ENCODE data around the gene PCDH9. TPM values are rescaled to one million over a fixed set of nuclear protein-coding genes. Genes with fewer than 3 reads are reported as not detected.

Gene PCDH9
- total RNA-seq, 1 donor from 2014 or later = 0.21 TPM

- no peaks in the 10 kb centered on the region for H3K9me3 Mint-ChIP-seq
- no peaks in the 10 kb centered on the region for H3K36me3 Mint-ChIP-seq (ENCODE audit: low read depth)
- H3K4me1 Mint-ChIP-seq (ENCODE audit: low read depth) = no peaks in the 10 kb centered on the region
- H3K4me3 Mint-ChIP-seq = no peak overlapping the region
- no peak for DNase-seq (ENCODE audit: low spot score)
- H3K27me3 Mint-ChIP-seq (ENCODE audit: insufficient read depth) = no peaks in the 10 kb centered on the region
- H3K27ac Mint-ChIP-seq = no peak overlapping the region
- intact Hi-C loops (cut with micrococcal nuclease) = no loop called here
Measured at GRCh38 chr13:66858163-66858562, 372.0 kb downstream of the PCDH9 start.

GRCh38 chr13:66855131-66855530 is 375.0 kb downstream of the PCDH9 start:
- Mint-ChIP-seq H3K27me3 (ENCODE audit: insufficient read depth) (no peaks in the 10 kb centered on the region), H3K36me3 (ENCODE audit: low read depth) (no peaks in the 10 kb centered on the region), H3K27ac (no peak overlapping the region), H3K9me3 (no peaks in the 10 kb centered on the region), H3K4me3 (no peak overlapping the region), H3K4me1 (ENCODE audit: low read depth) (no peaks in the 10 kb centered on the region)
- DNase-seq (ENCODE audit: low spot score) = no peak
- intact Hi-C loops (cut with micrococcal nuclease) = no loop called here

- Mint-ChIP-seq H3K36me3 (ENCODE audit: low read depth) (no peaks in the 10 kb centered on the region), H3K4me3 (no peak overlapping the region), H3K4me1 (ENCODE audit: low read depth) (no peaks in the 10 kb centered on the region), H3K27ac (no peak overlapping the region), H3K9me3 (no peaks in the 10 kb centered on the region), H3K27me3 (ENCODE audit: insufficient read depth) (no peaks in the 10 kb centered on the region)
- no peak for DNase-seq (ENCODE audit: low spot score)
- intact Hi-C loops (cut with micrococcal nuclease) = no loop called here
Measured at GRCh38 chr13:66853564-66853963, 376.6 kb downstream of the PCDH9 start.

- no peak for DNase-seq (ENCODE audit: low spot score)
- intact Hi-C loops (cut with micrococcal nuclease) = no loop called here
- no peaks in the 10 kb centered on the region for H3K9me3 Mint-ChIP-seq
- no peaks in the 10 kb centered on the region for H3K27me3 Mint-ChIP-seq (ENCODE audit: insufficient read depth)
- H3K4me3 Mint-ChIP-seq = no peak overlapping the region
- no peak overlapping the region for H3K27ac Mint-ChIP-seq
- no peaks in the 10 kb centered on the region for H3K36me3 Mint-ChIP-seq (ENCODE audit: low read depth)
- no peaks in the 10 kb centered on the region for H3K4me1 Mint-ChIP-seq (ENCODE audit: low read depth)
Measured at GRCh38 chr13:66849706-66850105, 380.4 kb downstream of the PCDH9 start.

- no peaks in the 10 kb centered on the region for H3K27me3 Mint-ChIP-seq (ENCODE audit: insufficient read depth)
- H3K36me3 Mint-ChIP-seq (ENCODE audit: low read depth) = no peaks in the 10 kb centered on the region
- no peak overlapping the region for H3K27ac Mint-ChIP-seq
- H3K4me3 Mint-ChIP-seq = no peak overlapping the region
- no peak for DNase-seq (ENCODE audit: low spot score)
- intact Hi-C loops (cut with micrococcal nuclease) = no loop called here
- H3K4me1 Mint-ChIP-seq (ENCODE audit: low read depth) = no peaks in the 10 kb centered on the region
- no peaks in the 10 kb centered on the region for H3K9me3 Mint-ChIP-seq
Measured at GRCh38 chr13:66847541-66847940, 382.6 kb downstream of the PCDH9 start.

- H3K9me3 Mint-ChIP-seq = no peaks in the 10 kb centered on the region
- DNase-seq (ENCODE audit: low spot score) = no peak
- no peaks in the 10 kb centered on the region for H3K27me3 Mint-ChIP-seq (ENCODE audit: insufficient read depth)
- no peak overlapping the region for H3K4me3 Mint-ChIP-seq
- no peaks in the 10 kb centered on the region for H3K4me1 Mint-ChIP-seq (ENCODE audit: low read depth)
- no peak overlapping the region for H3K27ac Mint-ChIP-seq
- intact Hi-C loops (cut with micrococcal nuclease) = no loop called here
- no peaks in the 10 kb centered on the region for H3K36me3 Mint-ChIP-seq (ENCODE audit: low read depth)
Measured at GRCh38 chr13:66845393-66845792, 384.7 kb downstream of the PCDH9 start.

GRCh38 chr13:66844933-66845332 is 385.2 kb downstream of the PCDH9 start:
- Mint-ChIP-seq H3K4me3 (no peak overlapping the region), H3K9me3 (no peaks in the 10 kb centered on the region), H3K27me3 (ENCODE audit: insufficient read depth) (no peaks in the 10 kb centered on the region), H3K4me1 (ENCODE audit: low read depth) (no peaks in the 10 kb centered on the region), H3K36me3 (ENCODE audit: low read depth) (no peaks in the 10 kb centered on the region), H3K27ac (no peak overlapping the region)
- intact Hi-C loops (cut with micrococcal nuclease) = no loop called here
- DNase-seq (ENCODE audit: low spot score) = no peak

- intact Hi-C loops (cut with micrococcal nuclease) = no loop called here
- Mint-ChIP-seq H3K27ac (no peak overlapping the region), H3K9me3 (no peaks in the 10 kb centered on the region), H3K4me1 (ENCODE audit: low read depth) (no peaks in the 10 kb centered on the region), H3K27me3 (ENCODE audit: insufficient read depth) (no peaks in the 10 kb centered on the region), H3K4me3 (no peak overlapping the region), H3K36me3 (ENCODE audit: low read depth) (no peaks in the 10 kb centered on the region)
- DNase-seq (ENCODE audit: low spot score) = no peak
Measured at GRCh38 chr13:66842766-66843165, 387.4 kb downstream of the PCDH9 start.

- no peaks in the 10 kb centered on the region for H3K9me3 Mint-ChIP-seq
- DNase-seq (ENCODE audit: low spot score) = no peak
- intact Hi-C loops (cut with micrococcal nuclease) = no loop called here
- H3K36me3 Mint-ChIP-seq (ENCODE audit: low read depth) = no peaks in the 10 kb centered on the region
- no peak overlapping the region for H3K27ac Mint-ChIP-seq
- no peaks in the 10 kb centered on the region for H3K4me1 Mint-ChIP-seq (ENCODE audit: low read depth)
- H3K4me3 Mint-ChIP-seq = no peak overlapping the region
- no peaks in the 10 kb centered on the region for H3K27me3 Mint-ChIP-seq (ENCODE audit: insufficient read depth)
Measured at GRCh38 chr13:66840621-66841020, 389.5 kb downstream of the PCDH9 start.

- H3K27ac Mint-ChIP-seq = no peak overlapping the region
- no peaks in the 10 kb centered on the region for H3K27me3 Mint-ChIP-seq (ENCODE audit: insufficient read depth)
- no peak overlapping the region for H3K4me3 Mint-ChIP-seq
- no peaks in the 10 kb centered on the region for H3K4me1 Mint-ChIP-seq (ENCODE audit: low read depth)
- intact Hi-C loops (cut with micrococcal nuclease) = no loop called here
- no peaks in the 10 kb centered on the region for H3K9me3 Mint-ChIP-seq
- DNase-seq (ENCODE audit: low spot score) = no peak
- H3K36me3 Mint-ChIP-seq (ENCODE audit: low read depth) = no peaks in the 10 kb centered on the region
Measured at GRCh38 chr13:66837246-66837645, 392.9 kb downstream of the PCDH9 start.

- no peak overlapping the region for H3K4me3 Mint-ChIP-seq
- H3K27me3 Mint-ChIP-seq (ENCODE audit: insufficient read depth) = no peaks in the 10 kb centered on the region
- no peaks in the 10 kb centered on the region for H3K9me3 Mint-ChIP-seq
- H3K27ac Mint-ChIP-seq = no peak overlapping the region
- intact Hi-C loops (cut with micrococcal nuclease) = no loop called here
- H3K36me3 Mint-ChIP-seq (ENCODE audit: low read depth) = no peaks in the 10 kb centered on the region
- no peaks in the 10 kb centered on the region for H3K4me1 Mint-ChIP-seq (ENCODE audit: low read depth)
- no peak for DNase-seq (ENCODE audit: low spot score)
Measured at GRCh38 chr13:66835040-66835628, 395.0 kb downstream of the PCDH9 start.

- H3K9me3 Mint-ChIP-seq = no peaks in the 10 kb centered on the region
Measured at GRCh38 chr13:66830940-66831716, 399.0 kb downstream of the PCDH9 start.

GRCh38 chr13:66829803-66830202 is 400.3 kb downstream of the PCDH9 start:
- no peak for DNase-seq (ENCODE audit: low spot score)
- Mint-ChIP-seq H3K9me3 (no peaks in the 10 kb centered on the region), H3K27me3 (ENCODE audit: insufficient read depth) (no peaks in the 10 kb centered on the region), H3K27ac (no peak overlapping the region), H3K4me3 (no peak overlapping the region), H3K4me1 (ENCODE audit: low read depth) (no peaks in the 10 kb centered on the region), H3K36me3 (ENCODE audit: low read depth) (no peaks in the 10 kb centered on the region)
- intact Hi-C loops (cut with micrococcal nuclease) = no loop called here

More at GRCh38 chr13:66830940-66831716, 399.0 kb downstream of the PCDH9 start:
- Mint-ChIP-seq H3K27me3 (ENCODE audit: insufficient read depth) (no peaks in the 10 kb centered on the region), H3K4me1 (ENCODE audit: low read depth) (no peaks in the 10 kb centered on the region), H3K36me3 (ENCODE audit: low read depth) (no peaks in the 10 kb centered on the region), H3K27ac (no peak overlapping the region), H3K4me3 (no peak overlapping the region)
- intact Hi-C loops (cut with micrococcal nuclease) = no loop called here
- DNase-seq (ENCODE audit: low spot score) = no peak

Measured in activated T-helper 1 cell treated with anti-CD3 and anti-CD28 coated beads, Interleukin-12 subunit alpha, Interleukin-12 subunit beta, Interleukin-2, Interleukin-4 antibody, amounts not matched to agents 30 ng/mL and 10 ng/mL and 1 ng/mL, durations not matched to agents 14 hours and 24 hours and 36 hours (primary cell).